Measurements from ENCODE around the gene GCN1.
A peak's percentile ranks its signal among the peaks of the same experiment; 100 is the strongest.

GCN1 gene

GRCh38 chr12:120090206-120090605 lies 104.3 kb downstream of the GCN1 start:
- no peak for DNase-seq

- DNase-seq = no peak
Measured at GRCh38 chr12:120089796-120090195, 104.7 kb downstream of the GCN1 start.

DNA sequence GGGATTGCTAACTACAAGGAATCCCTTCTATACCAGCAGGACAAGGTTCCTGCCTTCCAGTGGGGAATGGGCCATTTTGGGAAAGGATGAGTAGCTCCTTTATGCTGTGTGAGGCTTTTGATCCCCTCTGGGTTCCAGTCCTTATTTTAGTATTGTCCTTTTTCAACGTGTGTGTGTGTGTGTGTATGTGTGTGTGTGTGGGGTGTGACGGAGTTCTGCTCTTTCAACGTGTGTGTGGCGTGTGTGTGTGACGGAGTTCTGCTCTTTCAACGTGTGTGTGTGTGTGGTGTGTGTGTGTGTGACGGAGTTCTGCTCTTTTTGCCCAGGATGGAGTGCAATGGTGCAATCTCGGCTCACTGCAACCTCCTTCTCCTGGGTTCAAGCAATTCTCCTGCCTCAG lies 105.4 kb downstream of the GCN1 start:
- no peak for DNase-seq

DNA sequence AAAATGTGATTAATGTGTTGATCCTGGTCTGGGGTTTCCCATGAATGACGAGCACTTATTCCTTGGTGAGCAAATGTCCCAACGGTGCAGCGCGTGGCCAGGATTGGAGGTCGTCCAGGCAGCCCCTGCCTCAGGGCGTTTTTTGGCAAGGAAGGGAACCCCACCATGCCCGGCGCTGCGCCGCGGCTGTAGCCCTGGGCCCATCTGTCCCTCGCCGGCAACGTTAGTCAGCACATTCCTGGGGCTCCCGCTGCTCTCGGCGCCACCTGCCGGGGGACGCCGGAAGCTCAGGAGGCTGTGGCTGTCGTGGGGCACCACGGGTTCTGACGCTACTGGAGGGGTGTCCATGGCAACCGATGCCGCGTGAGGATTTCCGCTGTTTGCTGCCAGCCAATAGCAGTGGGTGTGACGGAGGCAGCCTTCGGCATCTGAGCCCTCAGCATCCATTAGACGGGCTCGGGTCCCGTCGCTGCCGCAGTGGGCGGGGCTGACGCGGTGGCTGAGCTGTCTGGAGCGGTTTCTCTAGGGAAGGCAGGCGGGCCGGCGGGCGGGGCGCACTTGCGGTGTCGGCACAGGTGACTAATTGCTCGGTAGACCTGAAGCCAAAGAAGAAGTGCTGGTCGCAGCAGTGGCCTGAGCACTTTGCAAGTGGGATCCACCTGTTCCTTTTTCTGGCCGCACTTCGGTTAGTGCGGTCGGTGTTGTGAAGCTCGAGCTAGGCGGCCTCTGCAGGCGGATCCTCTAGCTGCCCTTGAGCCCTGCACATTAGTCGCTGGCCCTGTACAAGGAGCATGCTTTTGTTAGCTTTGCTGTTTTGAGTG lies 107.5 kb downstream of the GCN1 start:
- peak; percentile 93 for DNase-seq

- peak; percentile 1 for DNase-seq
Measured at GRCh38 chr12:120085920-120086645, 108.4 kb downstream of the GCN1 start.

DNA sequence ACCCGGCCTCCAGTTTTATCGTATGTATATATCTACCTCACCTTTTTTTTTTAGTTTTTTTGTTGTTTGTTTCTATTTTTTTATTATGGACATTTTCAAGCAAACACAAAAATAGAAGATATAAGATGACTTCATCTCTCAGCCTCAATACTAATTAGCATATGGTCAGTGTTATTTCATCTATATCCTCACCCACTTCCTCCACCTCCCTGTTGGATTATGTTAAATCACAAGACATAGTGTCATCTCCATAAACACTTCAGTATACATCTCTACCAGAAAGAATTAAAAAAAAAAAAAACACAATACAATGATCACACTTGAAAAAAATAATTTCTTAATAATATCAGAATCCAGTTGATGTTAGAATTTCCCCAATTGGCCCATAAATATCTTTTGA lies 112.9 kb downstream of the GCN1 start:
- no peak for DNase-seq

DNA sequence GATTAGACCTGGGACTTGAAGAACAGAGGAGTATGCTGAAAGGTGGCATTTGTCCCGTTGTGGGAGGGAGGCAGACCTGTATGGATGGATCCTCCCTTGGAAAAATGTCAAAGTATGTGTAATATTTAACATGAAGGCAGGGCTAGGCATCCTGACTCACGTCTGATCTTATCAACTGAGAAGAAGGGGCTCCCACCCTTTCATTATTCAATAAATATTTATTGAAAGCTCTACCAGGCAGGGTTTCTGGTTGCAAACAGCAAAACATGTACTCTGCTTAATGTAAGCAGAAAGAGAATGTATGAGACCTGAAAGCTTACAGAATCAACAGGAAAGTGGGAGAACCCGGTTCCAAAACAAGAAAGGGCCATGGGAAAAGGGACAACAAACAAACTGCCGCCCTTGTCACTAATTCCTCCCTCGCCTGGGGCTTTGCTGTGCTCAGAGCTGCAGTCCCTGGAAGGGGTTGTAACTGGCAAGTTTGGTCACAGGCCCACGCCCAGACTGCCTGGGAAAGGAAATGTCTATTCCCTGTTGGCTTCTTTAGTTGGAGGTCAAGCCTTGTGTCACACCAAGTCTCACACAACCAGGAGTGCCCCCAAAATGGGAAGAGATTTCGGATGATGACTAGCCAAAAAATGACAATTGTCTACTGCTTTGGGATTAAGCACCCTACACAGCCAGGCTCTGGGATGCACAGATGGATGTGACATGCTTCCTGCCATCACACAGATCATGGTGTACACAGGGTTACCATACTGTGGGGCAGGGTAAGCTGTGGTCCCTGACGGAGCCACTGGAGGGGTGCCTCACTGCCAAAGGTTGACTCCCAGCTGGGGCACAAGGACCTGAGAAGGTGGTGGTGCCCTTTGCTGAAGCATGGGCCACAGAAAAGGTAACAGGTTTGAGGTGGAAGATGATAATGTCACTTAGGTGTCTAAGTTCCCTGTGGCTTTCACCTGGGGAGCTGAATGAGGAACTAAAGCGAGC lies 114.8 kb downstream of the GCN1 start:
- DNase-seq = no peak

- no peak for DNase-seq
Measured at GRCh38 chr12:120078868-120079267, 115.6 kb downstream of the GCN1 start.

DNA sequence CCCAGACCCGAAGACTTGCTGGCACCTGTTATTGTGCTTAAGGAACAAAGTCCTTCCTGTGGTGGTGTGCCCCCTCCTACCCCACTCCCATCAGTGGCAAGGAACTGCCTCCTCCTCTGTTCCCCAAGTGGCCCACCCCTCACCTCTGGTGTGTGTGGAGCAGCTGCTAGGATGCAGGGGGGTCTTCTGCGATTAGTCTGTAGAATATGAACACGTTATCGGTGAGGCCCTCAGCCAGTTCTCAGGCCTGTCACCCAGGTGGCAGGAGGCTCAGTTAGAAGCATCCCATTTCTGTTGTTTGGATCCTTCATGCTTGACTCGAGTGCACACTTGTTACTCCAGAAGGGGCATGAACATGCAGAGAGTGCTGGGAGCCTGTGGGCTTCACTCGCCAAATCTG lies 117.3 kb downstream of the GCN1 start:
- no peak for DNase-seq
